Stimulated activated CD8-positive, alpha-beta memory T cell treated with anti-CD3 and anti-CD28 coated beads, Interleukin-4, amount 100 ng/mL, for 1 hour (primary cell): ENCODE measurements around the gene RAB11FIP5.

Source experiments
- DNase-seq, 2 donors: peaks; one replicate each; pipeline ENCODE4 v3.0.0-alpha.2; 2020; ENCODE audit warnings: low read depth in 2 of 2, low spot score in 1 of 2

The RAB11FIP5 gene

GRCh38 chr2:73033766-73034381, 78.9 kb downstream of the RAB11FIP5 start:
- DNase-seq: no peak

DNA sequence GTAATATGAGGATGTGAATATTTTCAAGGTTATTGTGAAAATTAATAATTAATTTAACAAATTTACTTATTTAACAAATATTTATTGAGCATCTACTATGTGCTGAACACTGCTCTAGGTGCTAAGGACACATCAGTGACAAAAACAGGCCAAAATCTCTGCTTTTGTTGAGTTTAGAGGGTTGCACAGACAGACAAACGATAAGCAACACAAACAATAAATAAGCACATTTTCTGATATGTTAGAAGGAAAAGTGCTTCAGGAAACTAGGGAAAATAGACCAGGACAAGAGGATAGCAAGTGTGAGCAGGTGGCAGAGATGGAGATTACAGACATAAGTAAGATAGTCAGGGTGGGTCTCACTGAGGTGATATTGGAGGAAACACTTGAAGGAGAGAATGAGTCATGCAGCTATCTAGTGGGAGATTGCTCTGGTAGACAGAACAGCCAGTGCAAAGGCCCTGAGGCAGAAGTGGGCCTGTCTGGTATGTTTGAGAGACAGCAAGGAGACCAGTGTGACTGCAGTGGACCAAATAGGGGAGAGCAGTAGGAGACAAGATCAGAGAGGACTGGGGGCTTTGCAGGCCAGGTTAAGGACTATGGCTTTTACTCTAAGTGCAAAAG, 79.5 kb downstream of the RAB11FIP5 start:
- no peak for DNase-seq

GRCh38 chr2:73032702-73033097, 80.0 kb downstream of the RAB11FIP5 start:
- DNase-seq: no peak

DNA sequence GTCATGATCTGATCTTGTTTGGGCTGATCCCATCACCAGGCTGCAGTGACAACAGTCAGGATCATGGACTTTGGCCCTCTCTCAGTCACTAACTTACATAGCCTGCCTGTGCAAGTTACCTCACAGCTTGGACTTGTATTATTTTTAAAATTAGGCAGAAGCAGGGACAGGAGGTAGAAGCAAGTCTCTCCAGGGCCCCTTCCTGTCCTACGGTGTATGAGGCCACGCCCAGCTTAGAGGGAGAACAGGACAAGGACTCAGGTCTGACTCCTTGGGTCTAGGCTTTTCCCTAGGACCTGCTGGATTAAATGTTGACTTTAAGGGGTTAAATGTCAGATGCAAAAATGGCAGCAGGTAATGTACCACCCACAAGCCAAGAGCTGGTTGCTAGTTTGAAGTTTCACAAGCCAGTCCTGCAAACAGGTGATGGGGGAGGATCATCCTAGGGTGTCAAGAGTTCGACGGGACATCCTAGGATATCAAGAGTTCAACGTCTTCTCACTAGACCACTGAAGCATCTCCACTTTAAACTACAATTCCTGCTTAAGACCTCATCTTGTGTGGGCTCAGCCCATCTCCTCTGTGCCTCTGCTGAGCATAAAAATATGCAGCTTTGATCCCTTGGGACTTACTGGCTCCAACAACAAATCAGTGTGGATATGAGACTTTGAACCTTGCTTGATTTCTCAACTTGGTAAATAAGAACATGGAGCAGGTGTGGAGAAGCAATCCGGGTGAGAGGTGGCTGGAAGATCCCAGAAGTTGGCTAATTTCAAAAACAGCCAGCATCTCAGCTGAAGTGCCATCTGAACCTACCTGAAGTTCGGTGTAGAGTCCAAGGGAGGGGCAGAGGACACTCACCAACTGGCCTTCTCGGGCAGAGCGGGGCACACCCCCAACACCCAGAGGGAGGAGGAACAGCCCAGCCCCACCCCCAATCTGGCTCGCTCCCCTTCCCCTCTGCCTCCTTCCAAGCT, 80.7 kb downstream of the RAB11FIP5 start:
- DNase-seq: no peak

DNA sequence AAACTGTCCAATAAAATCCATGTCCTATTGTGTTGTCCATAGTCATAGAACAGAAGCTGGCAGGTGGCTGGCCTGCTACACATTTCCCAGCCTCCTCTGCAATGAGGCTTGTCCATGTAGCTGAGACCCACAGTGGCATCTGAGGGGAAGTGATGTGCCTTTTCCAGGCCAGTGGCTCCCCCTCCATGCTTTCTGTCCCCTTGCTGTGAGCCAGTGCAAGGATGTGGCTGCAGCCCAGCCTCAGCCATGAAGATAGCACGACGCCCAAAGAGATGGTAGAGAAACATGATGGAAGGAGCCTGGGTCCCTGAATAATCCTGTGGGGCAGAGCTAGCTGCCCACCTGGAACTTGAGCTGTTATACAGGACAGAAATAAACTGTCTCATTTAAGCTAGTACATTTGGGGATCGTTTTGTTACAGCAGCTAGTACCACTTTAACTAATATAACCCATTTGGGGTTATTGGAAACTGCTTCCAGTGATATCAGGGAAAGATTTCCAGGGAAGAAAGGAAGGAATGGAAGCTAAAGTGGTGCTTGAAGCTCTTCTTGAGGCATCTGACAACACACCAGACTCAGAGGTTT, 81.6 kb downstream of the RAB11FIP5 start:
- DNase-seq: no peak

DNA sequence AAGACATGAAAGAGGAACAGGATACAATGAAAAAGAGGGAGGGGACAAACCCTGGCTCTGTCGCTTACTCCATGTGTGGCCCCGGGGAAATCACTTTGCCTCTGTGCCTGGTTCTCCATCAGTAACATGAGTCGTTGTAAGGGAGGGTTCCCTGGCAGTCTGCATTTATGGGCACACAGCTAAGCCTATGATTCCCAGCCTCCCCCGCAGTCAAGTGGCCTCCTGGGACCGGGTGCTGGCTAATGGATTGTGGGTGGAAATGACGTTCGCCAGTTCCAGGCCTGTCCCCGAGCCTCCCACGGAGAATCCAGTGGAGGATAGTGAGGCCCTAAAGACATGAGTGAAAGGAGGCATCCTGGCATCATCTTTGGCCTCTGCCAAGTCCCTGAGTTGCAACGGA, 83.9 kb downstream of the RAB11FIP5 start:
- no peak for DNase-seq

GRCh38 chr2:73027340-73027739, 85.4 kb downstream of the RAB11FIP5 start:
- DNase-seq: no peak

GRCh38 chr2:73023497-73023896, 89.3 kb downstream of the RAB11FIP5 start:
- no peak for DNase-seq
